Breast epithelium (tissue), 4 donors: Measurements from ENCODE around the gene IGF2BP2. TPM values are rescaled to one million over a fixed set of nuclear protein-coding genes. Genes with fewer than 3 reads are reported as not detected.

Experiments used
- DNase-seq, 2 donors: peaks; one replicate each; pipeline ENCODE4 v3.0.0-alpha.2; 2019; ENCODE audit warnings: low spot score in 2 of 2
- H3K27ac ChIP-seq, 2 donors: fragments of 200-600 bp; sonication (generic) in 1 of 2; one replicate each; pipeline ENCODE4 v1.5.1; 2016 to 2019; ENCODE audit warnings: mild to moderate bottlenecking in 1 of 2
- H3K27me3 ChIP-seq, 2 donors: fragments of 200-600 bp; sonication (generic) in 1 of 2; one replicate each; pipeline versions ENCODE4 v1.5.1 to v1.6.0; 2017 to 2019; ENCODE audit warnings: control low read depth in 1 of 2, mild to moderate bottlenecking in 1 of 2
- H3K36me3 ChIP-seq: fragments of 200-600 bp; one replicate; pipeline ENCODE4 v1.5.1; 2019
- H3K4me1 ChIP-seq, 2 donors: fragments of 200-600 bp; sonication (generic); one replicate each; pipeline ENCODE4 v1.5.1; 2016 to 2019; ENCODE audit warnings: control low read depth in 1 of 2
- H3K4me3 ChIP-seq, 3 donors: fragments of 200-600 bp; sonication (generic); 1 replicate in 2 of 3; 2 replicates in 1 of 3; pipeline ENCODE4 v1.5.1; 2016 to 2019; ENCODE audit warnings: mild to moderate bottlenecking in 3 of 3, moderate library complexity in 2 of 3
- H3K9me3 ChIP-seq, 2 donors: fragments of 200-600 bp; sonication (generic) in 1 of 2; one replicate each; pipeline ENCODE4 v1.5.1; 2016 to 2019; ENCODE audit warnings: control low read depth in 1 of 2
- POLR2A ChIP-seq: fragments of 450-650 bp; IDR thresholded peaks from one replicate; pipeline ENCODE4 v1.6.1; 2016; ENCODE audit warnings: antibody characterized with exemption, mild to moderate bottlenecking, moderate library complexity
- POLR2AphosphoS5 ChIP-seq, 3 donors: sonication (generic); formaldehyde crosslinking; IDR thresholded peaks; one replicate each; pipeline ENCODE4 v1.6.1; 2017; ENCODE audit warnings: antibody characterized with exemption in 3 of 3
- intact Hi-C: fragments of 100-400 bp; cut with DNase I; formaldehyde crosslinking; loops from one replicate; pipeline ENCODE4 v1.15.1; 2023; ENCODE audit warnings: low total_unique reads
- total RNA-seq, 3 donors: library from RNA; depleted of rRNA; stranded (reverse); fragments of >200 nt; gene quantifications; one replicate each; pipeline ENCODE4 v1.1.0, GENCODE V29; 2016
- TF ChIP-seq, protein P1 (sequence below), 3 donors: fragments of 450-650 bp; IDR thresholded peaks; one replicate each; pipeline ENCODE4 v1.5.1; 2016 to 2017; ENCODE audit warnings: antibody characterized with exemption in 3 of 3, mild to moderate bottlenecking in 3 of 3, moderate library complexity in 3 of 3

Gene IGF2BP2
- total RNA-seq, 3 donors from 2014 or later, result 4.9 to 27.5 (median 23.8) TPM

DNA sequence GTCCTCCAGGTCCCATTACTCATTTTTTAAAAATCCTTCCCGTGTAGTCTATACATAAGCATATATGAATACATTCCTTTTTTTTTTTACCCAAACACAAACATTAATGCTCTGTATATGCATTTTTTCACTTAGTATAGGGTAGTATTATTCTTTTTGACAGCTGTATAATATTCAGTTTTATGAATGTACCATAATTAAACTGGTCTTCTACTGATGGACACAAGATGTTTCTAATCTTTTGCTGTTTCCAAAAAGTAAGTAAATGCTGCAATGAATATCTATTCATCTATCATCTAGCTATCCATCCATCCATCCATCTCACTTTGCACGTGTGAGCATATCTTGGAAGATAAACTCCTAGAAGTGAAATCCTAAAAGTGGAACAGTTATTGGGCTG lies 110.8 kb downstream of the IGF2BP2 start:
- intact Hi-C loops, result no loop called here
- Histone ChIP-seq H3K9me3 (no peaks in the 10 kb centered on the region), H3K27me3 (no peaks in the 10 kb centered on the region), H3K4me3 (no peak overlapping the region), H3K4me1 (no peaks in the 10 kb centered on the region), H3K36me3 (no peaks in the 10 kb centered on the region), H3K27ac (no peak overlapping the region)
- TF ChIP-seq POLR2A, result no peak
- DNase-seq, result no peak

DNA sequence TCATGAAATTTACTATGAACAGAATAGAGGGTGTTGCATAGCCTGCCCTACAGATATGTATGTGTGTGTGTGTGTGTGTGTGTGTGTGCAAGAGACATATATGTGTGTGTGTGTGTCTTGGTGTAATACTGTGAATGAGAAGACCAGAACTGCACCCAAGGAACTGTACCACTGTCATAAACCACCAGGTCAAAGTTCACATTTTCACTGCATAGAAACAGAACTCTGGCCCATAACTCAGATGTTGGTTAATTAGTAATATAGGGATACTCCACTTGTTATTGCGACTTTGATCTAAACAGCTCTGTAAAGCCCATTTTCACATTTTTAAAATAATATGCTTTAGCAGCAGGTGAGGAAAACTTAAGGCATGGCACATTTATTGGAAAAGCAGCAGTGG lies 111.8 kb downstream of the IGF2BP2 start:
- no peak overlapping the region for H3K27ac ChIP-seq
- intact Hi-C loops, result no loop called here
- no peaks in the 10 kb centered on the region for H3K9me3 ChIP-seq
- TF ChIP-seq POLR2A (no peak), POLR2AphosphoS5 (IDR thresholded peaks at IDR 0.05) (no peak)
- TF ChIP-seq, protein P1, sequence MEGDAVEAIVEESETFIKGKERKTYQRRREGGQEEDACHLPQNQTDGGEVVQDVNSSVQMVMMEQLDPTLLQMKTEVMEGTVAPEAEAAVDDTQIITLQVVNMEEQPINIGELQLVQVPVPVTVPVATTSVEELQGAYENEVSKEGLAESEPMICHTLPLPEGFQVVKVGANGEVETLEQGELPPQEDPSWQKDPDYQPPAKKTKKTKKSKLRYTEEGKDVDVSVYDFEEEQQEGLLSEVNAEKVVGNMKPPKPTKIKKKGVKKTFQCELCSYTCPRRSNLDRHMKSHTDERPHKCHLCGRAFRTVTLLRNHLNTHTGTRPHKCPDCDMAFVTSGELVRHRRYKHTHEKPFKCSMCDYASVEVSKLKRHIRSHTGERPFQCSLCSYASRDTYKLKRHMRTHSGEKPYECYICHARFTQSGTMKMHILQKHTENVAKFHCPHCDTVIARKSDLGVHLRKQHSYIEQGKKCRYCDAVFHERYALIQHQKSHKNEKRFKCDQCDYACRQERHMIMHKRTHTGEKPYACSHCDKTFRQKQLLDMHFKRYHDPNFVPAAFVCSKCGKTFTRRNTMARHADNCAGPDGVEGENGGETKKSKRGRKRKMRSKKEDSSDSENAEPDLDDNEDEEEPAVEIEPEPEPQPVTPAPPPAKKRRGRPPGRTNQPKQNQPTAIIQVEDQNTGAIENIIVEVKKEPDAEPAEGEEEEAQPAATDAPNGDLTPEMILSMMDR (IDR thresholded peaks at IDR 0.05), result no peak
- H3K4me1 ChIP-seq, result no peaks in the 10 kb centered on the region
- no peak for DNase-seq
- no peak overlapping the region for H3K4me3 ChIP-seq
- no peaks in the 10 kb centered on the region for H3K36me3 ChIP-seq
- H3K27me3 ChIP-seq, result no peaks in the 10 kb centered on the region

DNA sequence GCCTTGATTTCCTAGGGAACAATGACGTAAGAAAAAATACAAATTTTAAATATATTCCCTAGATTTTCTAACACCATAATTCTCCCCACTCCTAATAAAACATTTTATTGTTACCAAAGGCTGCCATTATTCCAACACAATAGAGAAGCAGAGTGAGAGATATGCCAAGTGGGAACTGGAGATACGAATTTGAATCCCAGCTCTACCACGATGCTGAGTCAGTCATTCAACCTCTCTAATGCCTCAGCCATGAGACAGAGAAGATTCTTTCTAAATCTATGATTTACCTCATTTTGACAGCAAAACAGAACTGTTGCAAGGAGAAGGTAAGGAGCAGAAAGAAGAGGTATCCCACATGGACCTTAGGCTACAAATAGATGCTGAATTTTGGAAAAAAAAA lies 112.5 kb downstream of the IGF2BP2 start:
- H3K4me1 ChIP-seq, result no peaks in the 10 kb centered on the region
- TF ChIP-seq, protein P1 (IDR thresholded peaks at IDR 0.05), result no peak
- TF ChIP-seq POLR2AphosphoS5 (IDR thresholded peaks at IDR 0.05) (no peak), POLR2A (no peak)
- no peaks in the 10 kb centered on the region for H3K9me3 ChIP-seq
- intact Hi-C loops, result no loop called here
- no peak overlapping the region for H3K27ac ChIP-seq
- DNase-seq, result no peak
- no peaks in the 10 kb centered on the region for H3K36me3 ChIP-seq
- H3K27me3 ChIP-seq, result no peaks in the 10 kb centered on the region
- no peak overlapping the region for H3K4me3 ChIP-seq

DNA sequence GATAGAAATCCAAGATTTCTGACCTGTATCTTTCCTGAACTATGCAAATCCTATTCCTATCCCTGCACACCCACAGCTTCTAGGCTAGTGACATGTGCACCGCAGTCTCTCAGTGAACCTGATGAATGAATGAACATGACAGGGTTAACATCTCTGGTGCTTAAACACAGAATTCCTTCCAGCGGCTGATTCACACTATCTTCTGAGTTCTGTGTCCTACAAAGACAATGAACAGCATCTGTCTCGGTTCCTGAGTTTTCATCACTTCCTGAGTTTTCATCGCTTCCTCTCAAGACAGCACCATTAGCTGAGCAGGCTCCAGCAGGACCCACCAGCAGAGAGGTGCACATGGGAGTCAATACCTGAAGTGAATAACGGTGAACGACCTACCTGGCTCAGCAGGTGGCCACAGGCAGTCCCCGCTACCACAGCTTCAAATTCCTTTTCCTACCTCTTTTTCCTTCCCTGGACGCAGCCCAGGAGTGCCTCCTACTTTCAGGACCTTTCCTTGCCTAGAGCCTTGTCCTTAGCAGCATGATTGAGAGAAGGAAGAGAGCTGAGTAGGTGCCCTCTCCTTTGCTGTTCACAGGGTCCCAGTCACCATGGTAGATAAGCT lies 113.5 kb downstream of the IGF2BP2 start:
- Histone ChIP-seq H3K9me3 (no peaks in the 10 kb centered on the region), H3K27me3 (no peaks in the 10 kb centered on the region), H3K36me3 (no peaks in the 10 kb centered on the region), H3K27ac (no peak overlapping the region), H3K4me1 (no peaks in the 10 kb centered on the region), H3K4me3 (no peak overlapping the region)
- TF ChIP-seq, protein P1 (IDR thresholded peaks at IDR 0.05), result no peak
- TF ChIP-seq POLR2AphosphoS5 (IDR thresholded peaks at IDR 0.05) (no peak), POLR2A (no peak)
- intact Hi-C loops, result no loop called here
- no peak for DNase-seq

DNA sequence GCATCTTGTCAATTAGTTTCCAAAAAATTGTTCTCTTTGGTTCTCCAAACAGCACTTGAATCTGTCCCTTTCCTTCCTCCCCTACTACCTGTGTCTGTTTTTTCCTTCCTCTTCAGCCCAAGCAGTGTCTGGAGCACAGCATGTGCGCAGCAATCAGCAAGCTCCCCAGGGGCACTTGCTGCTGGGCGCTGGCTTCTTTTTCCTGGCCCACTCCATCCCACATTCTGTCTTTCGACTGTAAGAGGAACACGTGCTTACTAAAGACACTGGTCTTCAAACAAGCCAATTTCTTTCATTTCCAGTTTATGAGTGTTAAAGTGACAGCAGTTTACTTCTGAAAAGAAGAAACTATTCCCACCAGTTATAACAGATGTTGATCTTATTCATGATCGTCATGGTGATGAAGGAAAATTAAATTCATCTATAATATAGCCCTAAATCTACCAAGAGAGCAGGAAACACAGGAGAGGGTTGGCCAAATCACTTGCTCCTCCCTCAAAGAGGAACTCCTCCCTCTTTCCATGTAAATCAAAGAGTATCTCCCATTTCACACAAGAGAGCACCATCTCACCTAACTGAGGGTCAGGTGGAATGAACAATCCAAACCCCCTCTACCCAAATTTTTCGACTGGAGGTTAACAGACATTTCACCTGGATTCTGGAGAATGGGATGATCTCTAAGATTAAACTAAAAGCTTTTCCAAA lies 115.4 kb downstream of the IGF2BP2 start:
- Histone ChIP-seq H3K27me3 (no peaks in the 10 kb centered on the region), H3K4me3 (no peak overlapping the region), H3K27ac (no peak overlapping the region), H3K36me3 (no peaks in the 10 kb centered on the region), H3K4me1 (no peaks in the 10 kb centered on the region), H3K9me3 (no peaks in the 10 kb centered on the region)
- no peak for DNase-seq
- TF ChIP-seq, protein P1 (IDR thresholded peaks at IDR 0.05), result no peak
- no peak for TF ChIP-seq POLR2AphosphoS5 (IDR thresholded peaks at IDR 0.05)
- no peak for TF ChIP-seq POLR2A
- intact Hi-C loops, result no loop called here
